Liver (tissue), 3 donors: ENCODE data around the gene DDR2.

Source experiments
- EGR1 ChIP-seq, 2 donors: IDR thresholded peaks; 2 replicates each; pipeline ENCODE4 v1.6.1; 2016 to 2018; ENCODE audit warnings: antibody characterized with exemption in 2 of 2, low read depth in 2 of 2
- GABPA ChIP-seq, 2 donors: IDR thresholded peaks in 1 of 2; conservative IDR thresholded peaks in 1 of 2; 2 replicates each; pipeline ENCODE4 v1.6.1; 2016; ENCODE audit warnings: antibody characterized with exemption in 2 of 2, mild to moderate bottlenecking in 1 of 2, moderate library complexity in 1 of 2
- HNF4A ChIP-seq, 2 donors: conservative IDR thresholded peaks; 2 replicates each; pipeline ENCODE4 v1.6.1; 2016; ENCODE audit warnings: antibody characterized with exemption in 2 of 2, mild to moderate bottlenecking in 2 of 2
- JUND ChIP-seq, 2 donors: IDR thresholded peaks; 2 replicates each; pipeline ENCODE4 v1.6.1; 2016; ENCODE audit warnings: antibody characterized with exemption in 2 of 2
- SP1 ChIP-seq: IDR thresholded peaks from 2 replicates; pipeline ENCODE4 v1.6.1; 2018; ENCODE audit warnings: antibody characterized with exemption, mild to moderate bottlenecking
- YY1 ChIP-seq: IDR thresholded peaks from 2 replicates; pipeline ENCODE4 v1.6.1; 2016; ENCODE audit warnings: antibody characterized with exemption, mild to moderate bottlenecking
- TF ChIP-seq, protein P1 (sequence below): fragments of 150-350 bp; IDR thresholded peaks from 2 replicates; pipeline ENCODE4 v1.5.1; 2017; ENCODE audit warnings: improper control_type of control experiment, low read depth, low read length; ENCODE audit not compliant: missing input control
- TF ChIP-seq, protein P2 (sequence below): IDR thresholded peaks from 2 replicates; pipeline ENCODE4 v1.6.1; 2016; ENCODE audit warnings: antibody characterized with exemption
- TF ChIP-seq, protein P3 (sequence below): IDR thresholded peaks from 2 replicates; pipeline ENCODE4 v1.6.1; 2016; ENCODE audit warnings: antibody characterized with exemption, mild to moderate bottlenecking
- TF ChIP-seq, protein P4 (sequence below): IDR thresholded peaks from 2 replicates; pipeline ENCODE4 v1.6.1; 2016; ENCODE audit warnings: antibody characterized with exemption
- donor health status: healthy.
- donor health status: healthy.

DNA sequence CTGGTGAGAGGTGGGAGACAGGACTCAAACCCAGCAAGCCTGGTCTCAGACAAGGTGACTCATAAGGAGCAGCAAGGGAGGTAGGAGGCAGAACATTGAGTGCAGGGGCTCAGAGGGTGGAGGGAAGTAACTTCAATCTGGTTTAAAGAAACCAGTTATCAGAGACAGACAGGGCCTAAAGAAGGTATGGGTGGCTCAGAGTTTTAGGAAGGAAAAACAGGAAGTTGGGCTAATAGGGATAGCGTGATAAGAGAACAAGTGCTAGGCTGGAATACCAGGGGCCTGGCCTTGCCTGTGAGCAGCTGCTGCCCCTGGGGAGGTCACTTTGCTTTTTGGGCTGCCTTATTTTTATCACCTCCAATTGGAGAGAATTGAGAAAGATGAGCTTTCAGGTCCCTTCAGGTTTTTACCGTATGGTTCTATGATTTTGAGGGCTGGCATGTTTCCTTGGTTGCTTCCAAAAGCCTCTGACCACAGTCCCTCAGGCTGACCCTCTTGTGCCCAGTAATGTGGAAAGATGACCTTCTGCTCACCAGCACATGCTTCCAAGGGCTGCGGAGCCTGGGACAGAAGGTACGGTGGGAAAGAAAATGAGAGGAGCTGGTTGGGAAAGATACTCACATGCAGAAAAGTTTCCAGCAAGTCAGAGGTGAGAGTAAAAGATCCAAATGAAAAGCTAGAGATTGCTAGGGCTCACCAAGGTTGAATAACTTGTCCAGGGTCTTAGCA lies 77.0 kb downstream of the DDR2 start:
- TF ChIP-seq, protein P1, sequence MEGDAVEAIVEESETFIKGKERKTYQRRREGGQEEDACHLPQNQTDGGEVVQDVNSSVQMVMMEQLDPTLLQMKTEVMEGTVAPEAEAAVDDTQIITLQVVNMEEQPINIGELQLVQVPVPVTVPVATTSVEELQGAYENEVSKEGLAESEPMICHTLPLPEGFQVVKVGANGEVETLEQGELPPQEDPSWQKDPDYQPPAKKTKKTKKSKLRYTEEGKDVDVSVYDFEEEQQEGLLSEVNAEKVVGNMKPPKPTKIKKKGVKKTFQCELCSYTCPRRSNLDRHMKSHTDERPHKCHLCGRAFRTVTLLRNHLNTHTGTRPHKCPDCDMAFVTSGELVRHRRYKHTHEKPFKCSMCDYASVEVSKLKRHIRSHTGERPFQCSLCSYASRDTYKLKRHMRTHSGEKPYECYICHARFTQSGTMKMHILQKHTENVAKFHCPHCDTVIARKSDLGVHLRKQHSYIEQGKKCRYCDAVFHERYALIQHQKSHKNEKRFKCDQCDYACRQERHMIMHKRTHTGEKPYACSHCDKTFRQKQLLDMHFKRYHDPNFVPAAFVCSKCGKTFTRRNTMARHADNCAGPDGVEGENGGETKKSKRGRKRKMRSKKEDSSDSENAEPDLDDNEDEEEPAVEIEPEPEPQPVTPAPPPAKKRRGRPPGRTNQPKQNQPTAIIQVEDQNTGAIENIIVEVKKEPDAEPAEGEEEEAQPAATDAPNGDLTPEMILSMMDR = no peak
- TF ChIP-seq, protein P2, sequence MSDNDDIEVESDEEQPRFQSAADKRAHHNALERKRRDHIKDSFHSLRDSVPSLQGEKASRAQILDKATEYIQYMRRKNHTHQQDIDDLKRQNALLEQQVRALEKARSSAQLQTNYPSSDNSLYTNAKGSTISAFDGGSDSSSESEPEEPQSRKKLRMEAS = no peak
- TF ChIP-seq, protein P3, sequence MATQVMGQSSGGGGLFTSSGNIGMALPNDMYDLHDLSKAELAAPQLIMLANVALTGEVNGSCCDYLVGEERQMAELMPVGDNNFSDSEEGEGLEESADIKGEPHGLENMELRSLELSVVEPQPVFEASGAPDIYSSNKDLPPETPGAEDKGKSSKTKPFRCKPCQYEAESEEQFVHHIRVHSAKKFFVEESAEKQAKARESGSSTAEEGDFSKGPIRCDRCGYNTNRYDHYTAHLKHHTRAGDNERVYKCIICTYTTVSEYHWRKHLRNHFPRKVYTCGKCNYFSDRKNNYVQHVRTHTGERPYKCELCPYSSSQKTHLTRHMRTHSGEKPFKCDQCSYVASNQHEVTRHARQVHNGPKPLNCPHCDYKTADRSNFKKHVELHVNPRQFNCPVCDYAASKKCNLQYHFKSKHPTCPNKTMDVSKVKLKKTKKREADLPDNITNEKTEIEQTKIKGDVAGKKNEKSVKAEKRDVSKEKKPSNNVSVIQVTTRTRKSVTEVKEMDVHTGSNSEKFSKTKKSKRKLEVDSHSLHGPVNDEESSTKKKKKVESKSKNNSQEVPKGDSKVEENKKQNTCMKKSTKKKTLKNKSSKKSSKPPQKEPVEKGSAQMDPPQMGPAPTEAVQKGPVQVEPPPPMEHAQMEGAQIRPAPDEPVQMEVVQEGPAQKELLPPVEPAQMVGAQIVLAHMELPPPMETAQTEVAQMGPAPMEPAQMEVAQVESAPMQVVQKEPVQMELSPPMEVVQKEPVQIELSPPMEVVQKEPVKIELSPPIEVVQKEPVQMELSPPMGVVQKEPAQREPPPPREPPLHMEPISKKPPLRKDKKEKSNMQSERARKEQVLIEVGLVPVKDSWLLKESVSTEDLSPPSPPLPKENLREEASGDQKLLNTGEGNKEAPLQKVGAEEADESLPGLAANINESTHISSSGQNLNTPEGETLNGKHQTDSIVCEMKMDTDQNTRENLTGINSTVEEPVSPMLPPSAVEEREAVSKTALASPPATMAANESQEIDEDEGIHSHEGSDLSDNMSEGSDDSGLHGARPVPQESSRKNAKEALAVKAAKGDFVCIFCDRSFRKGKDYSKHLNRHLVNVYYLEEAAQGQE = no peak
- TF ChIP-seq, protein P4, sequence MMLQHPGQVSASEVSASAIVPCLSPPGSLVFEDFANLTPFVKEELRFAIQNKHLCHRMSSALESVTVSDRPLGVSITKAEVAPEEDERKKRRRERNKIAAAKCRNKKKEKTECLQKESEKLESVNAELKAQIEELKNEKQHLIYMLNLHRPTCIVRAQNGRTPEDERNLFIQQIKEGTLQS = no peak
- no peak for TF ChIP-seq JUND (IDR thresholded peaks at IDR 0.05)
- no peak for TF ChIP-seq GABPA (IDR thresholded peaks at IDR 0.05 in 1 of 2, conservative IDR thresholded peaks at IDR 0.05 in 1 of 2)
- no peak for TF ChIP-seq YY1
- no peak for TF ChIP-seq HNF4A (conservative IDR thresholded peaks at IDR 0.05)
- TF ChIP-seq SP1 = no peak
- no peak for TF ChIP-seq EGR1 (IDR thresholded peaks at IDR 0.05; ENCODE audit: low read depth in 2 of 2)
